AG04450 (cell line): ENCODE data around the gene PACSIN2. TPM values are rescaled to one million over a fixed set of nuclear protein-coding genes. Genes with fewer than 3 reads are reported as not detected.

Experiments
- CTCF ChIA-PET: fragments of 300-600, 350-600 bp; formaldehyde crosslinking; extraction: SDS; loops from one replicate; lab custom pipeline; 2022; ENCODE audit warnings: antibody characterized with exemption, inconsistent platforms; lab: Charles Lee
- POLR2A ChIA-PET: fragments of 350-600 bp; formaldehyde crosslinking; extraction: SDS; loops from one replicate; lab custom pipeline; 2021; ENCODE audit warnings: antibody characterized with exemption, inconsistent platforms; lab: Yijun Ruan, JAX
- DNase-seq: peaks from one replicate; pipeline ENCODE4 v3.0.0-alpha.2; 2011; ENCODE audit warnings: low read depth, low spot score
- H3K27ac ChIP-seq: one replicate; pipeline ENCODE4 v1.5.1; 2012; ENCODE audit warnings: low read depth, low read length, control low read depth
- H3K27me3 ChIP-seq: one replicate; pipeline ENCODE4 v1.6.0; 2012; ENCODE audit warnings: low read length; ENCODE audit not compliant: control insufficient read depth, insufficient read depth
- H3K4me3 ChIP-seq: 2 replicates; pipeline ENCODE4 v1.5.1; 2011; ENCODE audit warnings: mild to moderate bottlenecking, low read depth, low read length, control low read depth
- H3K9me3 ChIP-seq: 2 replicates; pipeline ENCODE4 v1.5.1; 2012; ENCODE audit warnings: low read length; ENCODE audit not compliant: control insufficient read depth, insufficient read depth
- CTCF ChIP-seq: IDR thresholded peaks from 2 replicates; pipeline ENCODE4 v1.5.1; 2011; ENCODE audit warnings: low read depth, low read length, control low read depth, inconsistent platforms
- polyA plus RNA-seq: library from polyadenylated mRNA; depleted of rRNA; stranded (reverse); fragments of >200 nt; gene quantifications from 2 replicates; pipeline ENCODE4 v1.2.3, GENCODE V29; 2011

PACSIN2 gene
- polyA plus RNA-seq, 1 experiment: 59.6 TPM

GRCh38 chr22:42993651-42994275 is 21.2 kb downstream of the PACSIN2 start:
- peak overlapping the region; percentile 29 for H3K4me3 ChIP-seq
- peak overlapping the region; percentile 93 for H3K27ac ChIP-seq
- CTCF ChIA-PET: no interaction called here
- no peak for TF ChIP-seq CTCF
- H3K27me3 ChIP-seq: no peaks in the 10 kb centered on the region
- no peak for DNase-seq
- POLR2A ChIA-PET: interaction anchor here (1.0 kb wide), 1 partner anchor 21 kb away, joined by 5 read pairs; the partner anchor contains the start of gene PACSIN2
- H3K9me3 ChIP-seq: peaks cover 1% of the 10 kb centered on the region; the same call in 1 of the 2 replicates

GRCh38 chr22:42992886-42993479 is 22.0 kb downstream of the PACSIN2 start:
- TF ChIP-seq CTCF: no peak
- Histone ChIP-seq H3K9me3 (no peaks in the 10 kb centered on the region), H3K27ac (no peak overlapping the region), H3K4me3 (no peak overlapping the region), H3K27me3 (no peaks in the 10 kb centered on the region)
- ChIA-PET POLR2A (no interaction called here), CTCF (interaction anchor here (0.6 kb wide), 1 partner anchor 11 kb away, joined by 3 read pairs; no protein-coding TSS in a partner anchor)
- DNase-seq: no peak

GRCh38 chr22:42992092-42992491 is 22.9 kb downstream of the PACSIN2 start:
- CTCF ChIA-PET: interaction anchor here (0.6 to 2.6 kb wide), 3 partner anchors 22 to 58 kb away, joined by 3 to 15 read pairs (median 3); partner anchors contain the start of gene PACSIN2
- no peak overlapping the region for H3K27ac ChIP-seq
- no peak overlapping the region for H3K4me3 ChIP-seq
- H3K27me3 ChIP-seq: no peaks in the 10 kb centered on the region
- no peak for TF ChIP-seq CTCF
- no peaks in the 10 kb centered on the region for H3K9me3 ChIP-seq
- DNase-seq: no peak
- POLR2A ChIA-PET: no interaction called here

GRCh38 chr22:42991010-42991651 is 23.8 kb downstream of the PACSIN2 start:
- H3K27ac ChIP-seq: peak overlapping the region; percentile 57
- CTCF ChIA-PET: interaction anchor here (0.5 to 2.6 kb wide), 6 partner anchors 23 to 157 kb away, joined by 3 to 15 read pairs (median 4); partner anchors contain the start of gene PACSIN2
- POLR2A ChIA-PET: interaction anchor here (1.0 to 2.1 kb wide), 2 partner anchors 10 to 23 kb away, joined by 5 to 19 read pairs; partner anchors contain the start of gene PACSIN2
- H3K9me3 ChIP-seq: no peaks in the 10 kb centered on the region
- H3K27me3 ChIP-seq: no peaks in the 10 kb centered on the region
- H3K4me3 ChIP-seq: no peak overlapping the region
- DNase-seq: no peak
- no peak for TF ChIP-seq CTCF
